Mucosa of descending colon (tissue), 3 donors: Measurements from ENCODE around the gene R3HDM4. TPM values are rescaled to one million over a fixed set of nuclear protein-coding genes. Genes with fewer than 3 reads are reported as not detected.
"Not testable (repeated sequence)": the region's sequence is repeated elsewhere in the genome, so short reads cannot be mapped to it uniquely, and the experiment has no call there.

ENCODE experiments used
- ATAC-seq: fragments of 200-7000 bp; cut with Tn5 transposase; one replicate; pipeline ENCODE4 v1.9.1; 2020; ENCODE audit warnings: mild to moderate bottlenecking, moderate library complexity
- DNase-seq, 3 donors: peaks; one replicate each; pipeline ENCODE4 v3.0.0-alpha.2; 2020
- H3K36me3 ChIP-seq: fragments of 200-600 bp; one replicate; pipeline ENCODE4 v1.8.0; 2021; ENCODE audit warnings: low read depth, mild to moderate bottlenecking
- H3K4me1 ChIP-seq: fragments of 200-600 bp; one replicate; pipeline ENCODE4 v1.8.0; 2021; ENCODE audit warnings: low read depth, mild to moderate bottlenecking
- H3K4me3 ChIP-seq: fragments of 200-600 bp; one replicate; pipeline ENCODE4 v1.8.0; 2021; ENCODE audit warnings: mild to moderate bottlenecking
- H3K9me3 ChIP-seq: fragments of 200-600 bp; one replicate; pipeline ENCODE4 v1.8.0; 2021; ENCODE audit warnings: mild to moderate bottlenecking
- intact Hi-C, 2 donors: fragments of 100-400 bp; cut with DNase I in 1 of 2; cut with micrococcal nuclease in 1 of 2; formaldehyde crosslinking; loops; one replicate each; pipeline versions ENCODE4 v1.11.0 to v1.11.1; 2022; cut with DNase I, micrococcal nuclease
- long read RNA-seq, 2 donors: library from polyadenylated mRNA; unstranded; transcript quantifications; one replicate each; pipeline ENCODE4 v2.0.0, GENCODE V29; 2019 to 2021
- total RNA-seq, 3 donors: library from RNA; stranded (reverse); fragmentation: NEBNext Ultra II Directional in 2 of 3; extraction: Animal tissue kit (Norgen Biotek cat#: 25700) in 2 of 3; gene quantifications; one replicate each; pipeline versions ENCODE4 v1.2.1 to v1.2.4, GENCODE V29; 2021 to 2023
- TF ChIP-seq, protein P1 (sequence below): fragments of 200-600 bp; IDR thresholded peaks from one replicate; pipeline ENCODE4 v1.8.0; 2022; ENCODE audit warnings: antibody characterized with exemption, mild to moderate bottlenecking
- donor health status: DM: no; HTN: no; CAD: no; lungs with moderate emphysema.
- donor health status: DM: no; HTN: no; CAD: no.
- donor health status: DM: no; HTN: yes; CAD: no.

Gene R3HDM4
- total RNA-seq, result 10 to 100 TPM; 52.6 to 62.6 (median 54.8) TPM
- long read RNA-seq, donor 1, transcript R3HDM4-201 (8 exons, 1,815 nt), result major isoform, 16 of 30 reads
- long read RNA-seq, donor 1, partial matches to known transcripts, result 1 of 30 reads
- long read RNA-seq, donor 1, other reads (novel, unspliced or antisense), result 13 of 30 reads
- long read RNA-seq, donor 2, partial matches to known transcripts, result 1 of 1 reads
- long read RNA-seq, donor 2, other reads (novel, unspliced or antisense), result 0 of 1 reads

DNA sequence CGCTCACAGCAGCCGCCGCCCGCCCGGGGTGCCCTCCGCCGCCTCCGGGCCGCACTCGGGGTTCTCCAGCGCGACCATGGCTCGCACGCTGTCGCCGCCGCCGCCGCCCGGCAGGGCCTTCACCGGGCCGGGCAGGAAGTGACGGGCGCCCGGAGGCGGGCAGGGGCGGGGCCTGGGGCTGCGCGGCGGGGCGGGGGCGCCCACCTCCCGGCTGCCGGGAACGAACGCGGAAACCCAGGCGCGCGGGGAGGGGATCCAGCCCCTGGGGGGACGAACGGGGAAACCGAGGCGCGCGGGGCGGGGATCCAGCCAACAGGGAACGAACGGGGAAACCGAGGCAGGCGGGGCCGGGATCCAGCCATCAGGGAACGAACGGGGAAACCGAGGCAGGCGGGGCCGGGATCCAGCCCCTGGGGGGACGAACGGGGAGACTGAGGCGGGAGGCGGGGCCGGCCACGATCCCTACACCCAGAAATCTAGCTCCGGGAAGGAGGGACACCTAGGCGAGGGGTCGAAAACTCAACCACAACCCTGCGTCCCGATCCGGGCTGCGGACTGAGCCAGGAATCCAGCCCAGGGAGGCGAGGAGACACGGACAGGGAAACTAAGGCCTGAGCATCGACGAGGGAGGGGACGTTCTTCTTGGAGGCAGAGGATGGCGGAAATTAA lies at the start of gene R3HDM4:
TSS of gene R3HDM4 (minus strand) at position 140 of the 669 bp plus-strand sequence. CDS start at position 78, 62 bp downstream.
- peaks cover 48% of the 10 kb centered on the region for H3K4me1 ChIP-seq
- TF ChIP-seq, protein P1, sequence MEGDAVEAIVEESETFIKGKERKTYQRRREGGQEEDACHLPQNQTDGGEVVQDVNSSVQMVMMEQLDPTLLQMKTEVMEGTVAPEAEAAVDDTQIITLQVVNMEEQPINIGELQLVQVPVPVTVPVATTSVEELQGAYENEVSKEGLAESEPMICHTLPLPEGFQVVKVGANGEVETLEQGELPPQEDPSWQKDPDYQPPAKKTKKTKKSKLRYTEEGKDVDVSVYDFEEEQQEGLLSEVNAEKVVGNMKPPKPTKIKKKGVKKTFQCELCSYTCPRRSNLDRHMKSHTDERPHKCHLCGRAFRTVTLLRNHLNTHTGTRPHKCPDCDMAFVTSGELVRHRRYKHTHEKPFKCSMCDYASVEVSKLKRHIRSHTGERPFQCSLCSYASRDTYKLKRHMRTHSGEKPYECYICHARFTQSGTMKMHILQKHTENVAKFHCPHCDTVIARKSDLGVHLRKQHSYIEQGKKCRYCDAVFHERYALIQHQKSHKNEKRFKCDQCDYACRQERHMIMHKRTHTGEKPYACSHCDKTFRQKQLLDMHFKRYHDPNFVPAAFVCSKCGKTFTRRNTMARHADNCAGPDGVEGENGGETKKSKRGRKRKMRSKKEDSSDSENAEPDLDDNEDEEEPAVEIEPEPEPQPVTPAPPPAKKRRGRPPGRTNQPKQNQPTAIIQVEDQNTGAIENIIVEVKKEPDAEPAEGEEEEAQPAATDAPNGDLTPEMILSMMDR, result no peak
- peak within 1 kb of the TSS; percentile 63 for H3K4me3 ChIP-seq
- H3K36me3 ChIP-seq, result no peaks in the 10 kb centered on the region
- no peaks in the 10 kb centered on the region for H3K9me3 ChIP-seq
- ATAC-seq, result peak; percentile 72
- intact Hi-C loops, result no loop called here
- DNase-seq, result peak; percentile 87 to 92 (median 89)

DNA sequence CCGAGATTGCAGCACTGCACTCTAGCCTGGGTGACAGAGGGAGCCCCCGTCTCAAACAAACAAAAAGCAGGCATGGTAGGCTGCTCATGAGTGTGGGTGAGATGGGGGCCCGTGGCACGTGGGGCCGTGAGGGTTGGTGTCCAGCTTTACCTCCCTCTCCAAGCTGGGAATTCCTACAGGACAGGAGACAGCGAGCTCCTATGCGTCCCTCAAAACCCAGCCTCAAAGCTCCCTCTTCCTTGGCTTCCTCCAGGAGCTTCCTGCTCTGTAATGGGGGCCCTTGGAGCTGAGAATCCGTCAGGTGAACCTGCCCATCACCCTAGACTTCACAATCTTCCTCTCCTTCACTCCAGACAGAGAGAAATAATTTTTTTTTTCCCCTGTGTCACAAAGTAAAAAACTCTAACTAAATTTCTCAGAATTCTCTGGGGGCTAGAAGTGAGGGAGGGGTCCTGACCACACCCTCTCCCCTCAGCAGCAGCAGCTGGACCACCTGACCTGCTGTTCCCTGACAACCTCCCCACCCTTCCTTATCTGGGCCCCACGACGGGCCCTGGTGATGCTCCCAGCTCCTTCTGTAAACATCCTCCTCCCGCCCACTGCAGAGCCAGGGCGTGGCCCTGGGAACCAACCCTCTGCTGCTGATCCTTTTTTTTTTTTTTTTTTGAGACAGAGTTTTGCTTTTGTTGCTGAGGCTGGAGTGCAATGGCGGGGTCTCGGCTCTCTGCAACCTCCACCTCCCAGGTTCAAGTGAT lies 49.0 kb upstream of the R3HDM4 start:
- DNase-seq (peak; percentile 80 to 81 (median 80)), ATAC-seq (peak; percentile 89)
- no peaks in the 10 kb centered on the region for H3K4me1 ChIP-seq
- H3K9me3 ChIP-seq, result no peaks in the 10 kb centered on the region
- TF ChIP-seq, protein P1, result no peak
- intact Hi-C loops, result no loop called here
- no peak overlapping the region for H3K4me3 ChIP-seq
- no peaks in the 10 kb centered on the region for H3K36me3 ChIP-seq

DNA sequence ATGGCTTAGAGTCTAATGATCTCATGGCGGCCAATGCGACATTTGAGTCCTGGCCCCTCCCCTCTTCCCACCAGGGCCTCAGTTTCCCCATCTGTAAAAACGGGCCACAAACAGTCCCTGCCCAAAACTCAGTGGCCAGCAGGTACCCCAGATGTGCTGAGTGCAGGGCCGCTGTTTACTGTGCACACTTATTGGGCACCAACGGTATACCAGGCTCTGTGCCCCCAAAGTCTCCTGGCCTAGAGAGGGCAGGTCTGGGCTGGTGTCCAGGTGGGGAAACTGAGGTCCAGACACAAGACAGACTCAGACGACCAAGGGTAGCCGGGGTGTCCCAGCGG lies 47.6 kb upstream of the R3HDM4 start:
- Histone ChIP-seq H3K4me3 (no peak overlapping the region), H3K36me3 (no peaks in the 10 kb centered on the region), H3K9me3 (no peaks in the 10 kb centered on the region), H3K4me1 (peaks cover 8% of the 10 kb centered on the region)
- intact Hi-C loops, result no loop called here
- DNase-seq (no peak), ATAC-seq (no peak)
- TF ChIP-seq, protein P1, result no peak

DNA sequence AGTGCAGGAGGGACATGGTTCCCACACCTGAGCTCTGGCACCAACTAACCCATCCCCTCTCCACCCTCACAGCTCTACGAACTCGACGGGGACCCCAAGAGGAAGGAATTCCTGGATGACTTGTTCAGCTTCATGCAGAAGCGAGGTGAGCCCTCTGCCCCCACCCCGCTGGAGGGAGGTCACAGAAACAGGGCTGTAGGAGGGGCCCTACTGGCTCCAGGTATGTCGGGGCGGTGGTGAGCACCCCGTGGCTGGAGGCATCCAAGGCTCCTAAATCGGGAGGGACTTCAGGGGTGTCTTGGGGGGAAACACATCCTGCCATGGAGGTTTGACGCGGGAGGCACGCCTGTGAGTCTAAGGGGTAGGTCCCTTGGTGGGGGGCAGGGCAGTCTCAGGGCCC lies 47.0 kb upstream of the R3HDM4 start:
- DNase-seq (no peak), ATAC-seq (no peak)
- Histone ChIP-seq H3K36me3 (no peaks in the 10 kb centered on the region), H3K4me1 (peaks cover 8% of the 10 kb centered on the region), H3K4me3 (no peak overlapping the region), H3K9me3 (no peaks in the 10 kb centered on the region)
- TF ChIP-seq, protein P1, result no peak
- intact Hi-C loops, result no loop called here

DNA sequence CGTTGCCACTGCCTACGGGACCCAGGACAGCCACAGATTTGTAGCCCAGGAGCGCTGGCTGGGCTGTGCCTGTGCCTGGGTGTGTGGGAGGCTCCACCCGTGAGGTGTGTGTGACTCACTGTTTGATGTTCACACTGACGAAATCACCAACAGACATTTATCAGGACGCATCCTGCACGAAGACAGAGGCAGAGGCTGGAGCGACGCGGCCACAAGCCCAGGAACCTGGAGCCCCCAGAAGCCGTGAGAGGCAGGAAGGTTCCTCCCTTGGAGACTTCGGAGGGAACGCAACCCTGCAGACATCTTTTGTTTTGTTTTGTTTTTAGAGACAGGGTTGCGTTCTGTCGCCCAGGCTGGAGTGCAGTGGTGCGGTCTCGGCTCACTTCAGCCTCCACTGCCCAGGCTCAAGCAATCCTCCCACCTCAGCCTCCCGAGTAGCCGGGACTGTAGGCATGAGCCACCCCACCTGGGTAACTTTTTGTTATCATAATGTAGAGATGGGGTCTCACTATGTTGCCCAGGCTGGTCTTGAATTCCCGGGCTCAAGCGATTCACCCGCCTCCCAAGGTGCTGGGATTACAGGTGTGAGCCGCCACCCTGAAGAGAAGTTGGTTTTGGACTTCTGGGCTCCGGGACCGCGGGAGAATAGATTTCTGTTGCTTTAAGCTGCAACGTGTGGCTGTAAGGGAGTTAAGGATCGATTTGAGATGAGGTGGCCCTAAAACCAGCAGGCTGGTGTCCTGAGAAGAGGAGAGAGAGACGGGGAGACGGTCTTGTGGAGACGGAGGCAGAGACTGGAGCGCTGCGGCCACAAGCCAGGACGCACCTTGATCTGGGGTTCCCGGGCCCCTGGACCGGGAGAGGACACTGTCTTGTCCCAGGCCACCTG lies 46.2 kb upstream of the R3HDM4 start:
- no peaks in the 10 kb centered on the region for H3K36me3 ChIP-seq
- ATAC-seq, result peak; percentile 61
- TF ChIP-seq, protein P1, result no peak

DNA sequence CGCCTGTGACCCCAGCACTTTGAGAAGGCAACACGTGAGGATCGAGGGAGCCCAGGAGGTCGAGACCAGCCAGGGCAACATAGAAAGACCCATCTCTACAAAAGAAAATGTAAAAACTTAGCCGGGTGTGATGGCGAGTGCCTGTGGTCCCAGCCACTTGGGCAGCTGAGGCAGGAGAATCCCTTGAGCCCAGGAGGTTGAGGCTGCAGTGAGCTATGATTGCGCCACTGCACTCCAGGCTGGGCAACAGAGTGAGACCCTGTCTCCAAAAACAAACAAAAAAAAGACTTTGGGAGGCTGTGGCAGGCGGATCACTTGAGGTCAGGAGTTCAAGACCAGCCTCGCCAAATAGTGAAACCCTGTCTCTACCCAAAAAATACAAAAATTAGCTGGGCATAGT lies 44.6 kb upstream of the R3HDM4 start:
- H3K4me1 ChIP-seq, result peaks cover 21% of the 10 kb centered on the region
- H3K36me3 ChIP-seq, H3K9me3 ChIP-seq, H3K4me3 ChIP-seq, DNase-seq, intact Hi-C loops, ATAC-seq: not testable (repeated sequence)

More for the DNA sequence above, 46.2 kb upstream of the R3HDM4 start:
- Histone ChIP-seq H3K4me3 (no peak overlapping the region), H3K4me1 (peaks cover 8% of the 10 kb centered on the region), H3K9me3 (no peaks in the 10 kb centered on the region)
- no peak for DNase-seq
- intact Hi-C loops, result no loop called here
